Measurements from ENCODE around the gene ATP8A2. TPM values are rescaled to one million over a fixed set of nuclear protein-coding genes. Genes with fewer than 3 reads are reported as not detected.

ATP8A2 gene
- total RNA-seq, 2 experiments from 2014 or later = 1.6 to 1.7 TPM

DNA sequence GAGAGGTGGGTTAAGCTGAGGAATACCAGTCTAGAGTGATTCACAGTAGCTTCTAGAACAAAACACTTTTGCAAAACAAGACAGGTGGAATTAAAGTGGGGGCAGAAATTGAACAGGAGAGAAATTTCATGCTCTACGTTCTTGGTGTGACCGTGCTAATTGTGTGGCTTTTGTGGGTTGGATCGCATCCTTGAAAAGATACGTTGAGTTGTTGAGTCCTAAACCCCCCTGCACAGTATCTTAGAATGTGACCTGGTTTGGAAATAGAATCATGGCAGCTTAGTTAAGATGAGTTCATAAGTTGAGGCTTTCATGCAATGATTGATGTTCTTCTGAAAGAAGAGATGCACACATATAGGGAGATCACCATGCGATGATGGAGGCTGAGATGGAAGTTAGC lies 308.2 kb downstream of the ATP8A2 start:
- H3K27ac Mint-ChIP-seq = no peak overlapping the region
- DNase-seq = no peak
- H3K4me3 Mint-ChIP-seq = no peak overlapping the region
- no peaks in the 10 kb centered on the region for H3K27me3 Mint-ChIP-seq
- no peaks in the 10 kb centered on the region for H3K36me3 Mint-ChIP-seq
- H3K9me3 Mint-ChIP-seq = no peaks in the 10 kb centered on the region
- H3K4me1 Mint-ChIP-seq = no peaks in the 10 kb centered on the region

GRCh38 chr13:25682276-25682675 lies 310.5 kb downstream of the ATP8A2 start:
- H3K4me3 Mint-ChIP-seq = no peak overlapping the region
- no peak for DNase-seq
- no peak overlapping the region for H3K27ac Mint-ChIP-seq
- H3K9me3 Mint-ChIP-seq = no peaks in the 10 kb centered on the region
- no peaks in the 10 kb centered on the region for H3K36me3 Mint-ChIP-seq
- H3K27me3 Mint-ChIP-seq = no peaks in the 10 kb centered on the region
- no peaks in the 10 kb centered on the region for H3K4me1 Mint-ChIP-seq

GRCh38 chr13:25683056-25683455 lies 311.3 kb downstream of the ATP8A2 start:
- DNase-seq = no peak
- Mint-ChIP-seq H3K36me3 (no peaks in the 10 kb centered on the region), H3K4me1 (no peaks in the 10 kb centered on the region), H3K9me3 (no peaks in the 10 kb centered on the region), H3K27ac (no peak overlapping the region), H3K27me3 (no peaks in the 10 kb centered on the region), H3K4me3 (no peak overlapping the region)

- H3K4me1 Mint-ChIP-seq = no peaks in the 10 kb centered on the region
- H3K4me3 Mint-ChIP-seq = no peak overlapping the region
- no peaks in the 10 kb centered on the region for H3K36me3 Mint-ChIP-seq
- no peaks in the 10 kb centered on the region for H3K9me3 Mint-ChIP-seq
- no peaks in the 10 kb centered on the region for H3K27me3 Mint-ChIP-seq
- H3K27ac Mint-ChIP-seq = no peak overlapping the region
- DNase-seq = no peak
These were observed 312.0 kb downstream of the ATP8A2 start for GRCh38 chr13:25683662-25684370.

DNA sequence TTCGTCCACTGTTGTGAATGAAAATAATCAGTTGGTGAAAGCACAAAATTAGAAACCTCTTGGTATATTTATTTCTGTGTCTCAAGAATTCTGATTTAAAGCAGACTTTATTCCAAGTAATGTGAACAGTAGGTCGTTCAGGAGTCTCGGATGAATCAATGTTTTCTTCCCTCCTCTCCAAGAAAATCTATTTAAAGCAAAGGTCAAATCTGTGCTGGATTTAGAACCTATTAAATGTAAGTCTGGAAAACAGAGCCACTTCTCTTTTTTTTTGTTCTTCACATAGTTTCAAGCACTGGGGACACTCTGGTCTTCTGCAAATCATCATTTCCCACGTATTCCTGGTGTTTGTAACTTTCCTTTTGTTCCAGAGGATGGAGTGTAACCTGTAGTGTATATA lies 312.7 kb downstream of the ATP8A2 start:
- no peak overlapping the region for H3K4me3 Mint-ChIP-seq
- no peak overlapping the region for H3K27ac Mint-ChIP-seq
- H3K36me3 Mint-ChIP-seq = no peaks in the 10 kb centered on the region
- H3K9me3 Mint-ChIP-seq = no peaks in the 10 kb centered on the region
- H3K27me3 Mint-ChIP-seq = no peaks in the 10 kb centered on the region
- DNase-seq = no peak
- no peaks in the 10 kb centered on the region for H3K4me1 Mint-ChIP-seq

GRCh38 chr13:25686831-25687470 lies 315.2 kb downstream of the ATP8A2 start:
- no peaks in the 10 kb centered on the region for H3K4me1 Mint-ChIP-seq
- no peak overlapping the region for H3K4me3 Mint-ChIP-seq
- H3K9me3 Mint-ChIP-seq = no peaks in the 10 kb centered on the region
- H3K27ac Mint-ChIP-seq = no peak overlapping the region
- no peaks in the 10 kb centered on the region for H3K36me3 Mint-ChIP-seq
- no peak for DNase-seq
- H3K27me3 Mint-ChIP-seq = no peaks in the 10 kb centered on the region

DNA sequence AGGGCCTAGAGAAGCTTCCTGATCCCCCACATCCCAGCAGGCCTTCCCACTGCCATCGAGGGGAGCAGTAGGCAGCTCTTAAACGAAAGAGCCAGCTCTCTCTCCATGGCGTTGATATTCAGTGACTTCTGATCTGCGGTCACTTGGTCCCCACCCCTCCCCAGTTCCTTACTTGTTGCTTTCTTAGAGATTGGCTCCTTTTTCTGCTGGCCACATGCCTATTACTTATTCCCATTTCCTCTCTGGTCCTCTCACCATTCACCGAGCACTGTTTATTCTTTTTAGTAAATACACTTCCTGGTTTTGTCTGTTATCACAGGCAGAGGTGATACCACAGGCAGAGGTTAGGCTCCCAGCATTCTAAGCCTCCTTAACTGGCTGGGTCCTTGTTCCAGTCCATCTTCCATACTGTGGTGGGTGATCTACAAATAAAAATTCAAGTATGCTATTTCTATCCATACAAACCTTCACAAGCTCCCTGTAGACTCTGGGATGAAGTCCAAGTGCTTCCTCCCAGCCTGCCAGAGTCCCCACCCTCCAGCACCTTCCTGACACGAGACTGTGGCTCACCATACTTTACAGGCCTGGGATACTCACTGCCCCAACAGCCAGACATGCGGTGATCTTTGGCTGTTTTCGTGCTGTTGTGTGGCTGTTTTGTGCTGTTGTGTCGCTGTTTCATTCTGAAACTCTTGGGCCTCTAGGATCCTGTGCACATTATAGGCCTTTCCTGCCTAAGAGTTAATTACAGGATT lies 315.9 kb downstream of the ATP8A2 start:
- H3K9me3 Mint-ChIP-seq = no peaks in the 10 kb centered on the region
- H3K27me3 Mint-ChIP-seq = no peaks in the 10 kb centered on the region
- H3K27ac Mint-ChIP-seq = no peak overlapping the region
- H3K36me3 Mint-ChIP-seq = no peaks in the 10 kb centered on the region
- no peaks in the 10 kb centered on the region for H3K4me1 Mint-ChIP-seq
- DNase-seq = no peak
- no peak overlapping the region for H3K4me3 Mint-ChIP-seq

GRCh38 chr13:25688536-25688935 lies 316.8 kb downstream of the ATP8A2 start:
- H3K27ac Mint-ChIP-seq = no peak overlapping the region
- H3K9me3 Mint-ChIP-seq = no peaks in the 10 kb centered on the region
- no peak for DNase-seq
- H3K27me3 Mint-ChIP-seq = no peaks in the 10 kb centered on the region
- H3K4me1 Mint-ChIP-seq = no peaks in the 10 kb centered on the region
- no peak overlapping the region for H3K4me3 Mint-ChIP-seq
- no peaks in the 10 kb centered on the region for H3K36me3 Mint-ChIP-seq

DNA sequence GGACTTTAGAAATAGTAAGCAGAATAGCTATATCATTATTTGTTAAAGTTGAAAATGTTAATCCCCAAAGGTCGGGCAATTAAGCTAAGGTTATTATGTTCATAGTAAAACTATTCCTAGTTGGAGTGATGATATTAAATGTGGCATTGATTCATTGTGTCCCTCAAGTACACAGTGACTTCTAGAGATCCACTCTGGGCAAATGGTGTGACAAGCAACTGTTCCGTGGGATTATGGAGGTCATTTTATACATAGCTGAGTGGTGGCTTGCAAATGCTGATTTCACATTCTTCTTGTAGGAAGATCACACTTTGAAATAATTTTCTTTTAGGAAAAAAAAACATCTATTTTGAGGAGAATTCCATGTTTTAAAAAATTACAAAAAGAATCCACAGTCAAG lies 317.8 kb downstream of the ATP8A2 start:
- no peaks in the 10 kb centered on the region for H3K9me3 Mint-ChIP-seq
- no peak for DNase-seq
- H3K36me3 Mint-ChIP-seq = peaks cover 1% of the 10 kb centered on the region
- H3K27ac Mint-ChIP-seq = no peak overlapping the region
- H3K27me3 Mint-ChIP-seq = no peaks in the 10 kb centered on the region
- H3K4me3 Mint-ChIP-seq = no peak overlapping the region
- H3K4me1 Mint-ChIP-seq = no peaks in the 10 kb centered on the region

DNA sequence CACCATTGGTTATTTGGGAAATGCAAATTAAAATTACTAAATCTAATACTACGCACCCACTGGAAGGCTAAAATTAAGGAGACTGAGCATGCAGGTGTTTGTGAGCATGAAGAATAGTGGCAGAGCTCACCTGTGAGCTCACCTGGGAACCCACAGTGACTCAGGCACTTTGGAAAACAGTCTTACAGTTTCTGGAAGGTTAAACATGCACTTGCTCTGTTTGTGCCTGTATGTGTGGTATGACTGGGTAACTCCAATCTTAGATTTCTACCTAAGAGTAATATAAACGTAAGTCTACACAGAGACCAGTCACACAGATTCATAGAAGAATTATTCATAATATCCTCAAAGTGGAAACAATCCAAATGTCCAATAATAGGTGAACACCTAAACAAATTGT lies 318.8 kb downstream of the ATP8A2 start:
- DNase-seq = no peak
- peaks cover 1% of the 10 kb centered on the region for H3K36me3 Mint-ChIP-seq
- no peaks in the 10 kb centered on the region for H3K9me3 Mint-ChIP-seq
- no peak overlapping the region for H3K4me3 Mint-ChIP-seq
- no peak overlapping the region for H3K27ac Mint-ChIP-seq
- H3K27me3 Mint-ChIP-seq = no peaks in the 10 kb centered on the region
- H3K4me1 Mint-ChIP-seq = no peaks in the 10 kb centered on the region

- Mint-ChIP-seq H3K4me3 (no peak overlapping the region), H3K27me3 (no peaks in the 10 kb centered on the region), H3K27ac (no peak overlapping the region)
These were observed 319.9 kb downstream of the ATP8A2 start for GRCh38 chr13:25691654-25692053.

GRCh38 chr13:25692099-25692498 lies 320.3 kb downstream of the ATP8A2 start:
- Mint-ChIP-seq H3K27me3 (no peaks in the 10 kb centered on the region), H3K4me3 (no peak overlapping the region), H3K36me3 (peaks cover 1% of the 10 kb centered on the region), H3K27ac (no peak overlapping the region), H3K9me3 (no peaks in the 10 kb centered on the region), H3K4me1 (no peaks in the 10 kb centered on the region)
- DNase-seq = no peak

More at GRCh38 chr13:25691654-25692053, 319.9 kb downstream of the ATP8A2 start:
- H3K4me1 Mint-ChIP-seq = no peaks in the 10 kb centered on the region
- DNase-seq = no peak
- H3K36me3 Mint-ChIP-seq = peaks cover 1% of the 10 kb centered on the region
- no peaks in the 10 kb centered on the region for H3K9me3 Mint-ChIP-seq

- no peaks in the 10 kb centered on the region for H3K27me3 Mint-ChIP-seq
- no peaks in the 10 kb centered on the region for H3K9me3 Mint-ChIP-seq
- H3K4me1 Mint-ChIP-seq = no peaks in the 10 kb centered on the region
- DNase-seq = no peak
- no peak overlapping the region for H3K4me3 Mint-ChIP-seq
- H3K27ac Mint-ChIP-seq = no peak overlapping the region
- peaks cover 1% of the 10 kb centered on the region for H3K36me3 Mint-ChIP-seq
These were observed 327.3 kb downstream of the ATP8A2 start for GRCh38 chr13:25699056-25699455.

GRCh38 chr13:25699600-25699999 lies 327.8 kb downstream of the ATP8A2 start:
- H3K9me3 Mint-ChIP-seq = no peaks in the 10 kb centered on the region
- no peak for DNase-seq
- H3K4me3 Mint-ChIP-seq = no peak overlapping the region
- no peaks in the 10 kb centered on the region for H3K27me3 Mint-ChIP-seq
- H3K27ac Mint-ChIP-seq = no peak overlapping the region
- H3K4me1 Mint-ChIP-seq = no peaks in the 10 kb centered on the region
- no peaks in the 10 kb centered on the region for H3K36me3 Mint-ChIP-seq

DNA sequence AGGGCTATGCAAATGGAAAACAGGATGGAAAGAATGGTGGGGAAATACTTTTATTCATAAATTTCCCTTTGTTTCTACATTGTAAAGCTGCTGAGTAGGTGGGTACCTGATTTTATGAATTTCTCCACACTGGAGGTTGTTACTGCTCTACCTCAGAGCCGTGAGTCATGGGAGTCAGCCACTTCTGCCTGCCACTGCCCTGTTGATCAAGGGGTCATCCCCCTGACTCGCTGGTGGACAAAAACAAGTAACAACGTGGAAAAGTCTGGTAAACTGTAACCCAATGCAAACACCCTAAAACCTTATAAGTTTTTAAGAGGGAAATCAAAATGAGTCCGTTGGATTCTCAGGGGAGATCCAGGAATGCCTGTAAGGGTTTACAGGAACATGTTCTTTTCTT lies 329.5 kb downstream of the ATP8A2 start:
- Mint-ChIP-seq H3K4me3 (no peak overlapping the region), H3K36me3 (no peaks in the 10 kb centered on the region), H3K9me3 (no peaks in the 10 kb centered on the region), H3K4me1 (no peaks in the 10 kb centered on the region), H3K27me3 (no peaks in the 10 kb centered on the region), H3K27ac (no peak overlapping the region)
- no peak for DNase-seq

Data from activated naive CD8-positive, alpha-beta T cell treated with anti-CD3 and anti-CD28 coated beads for 36 hours (primary cell).